CD8-positive, alpha-beta memory T cell (primary cell): ENCODE results near the gene RXFP1. TPM values are rescaled to one million over a fixed set of nuclear protein-coding genes. Genes with fewer than 3 reads are reported as not detected.
"Not testable (repeated sequence)": the region's sequence is repeated elsewhere in the genome, so short reads cannot be mapped to it uniquely, and the experiment has no call there.

Experiments
- CTCF ChIA-PET: fragments of 350-600 bp; sonication (Branson Sonifier 250); formaldehyde crosslinking; loops from one replicate; lab custom pipeline; 2021; ENCODE audit warnings: antibody characterized with exemption; lab: Charles Lee
- POLR2A ChIA-PET: fragments of 350-600 bp; sonication (Branson Sonifier 250); formaldehyde crosslinking; loops from one replicate; lab custom pipeline; 2021; ENCODE audit warnings: antibody characterized with exemption; lab: Charles Lee
- DNase-seq, 5 donors: peaks; one replicate each; pipeline versions ENCODE4 v3.0.0 to v3.0.0-alpha.2; 2020 to 2022; ENCODE audit warnings: mixed read lengths in 1 of 5
- H3K27ac ChIP-seq: one replicate; pipeline ENCODE4 v1.7.0; 2013; ENCODE audit warnings: low read depth, mild to moderate bottlenecking, low read length, moderate library complexity
- H3K27me3 ChIP-seq: 2 replicates; pipeline ENCODE4 v1.7.0; 2013; ENCODE audit warnings: low read length, mild to moderate bottlenecking; ENCODE audit not compliant: insufficient read depth, poor library complexity, severe bottlenecking
- H3K36me3 ChIP-seq: 2 replicates; pipeline ENCODE4 v1.7.0; 2013; ENCODE audit warnings: mild to moderate bottlenecking, low read length, moderate library complexity; ENCODE audit not compliant: insufficient read depth
- H3K4me1 ChIP-seq: 2 replicates; pipeline ENCODE4 v1.7.0; 2013; ENCODE audit warnings: mild to moderate bottlenecking, low read length, moderate library complexity; ENCODE audit not compliant: insufficient read depth
- H3K4me3 ChIP-seq: 2 replicates; pipeline ENCODE4 v1.7.0; 2013; ENCODE audit warnings: mild to moderate bottlenecking, low read length
- H3K9me3 ChIP-seq: 2 replicates; pipeline ENCODE4 v1.7.0; 2013; ENCODE audit warnings: mild to moderate bottlenecking, low read length
- H3K27ac Mint-ChIP-seq, 8 donors: one replicate each; pipeline ENCODE4 v1.8.0; 2020 to 2021; ENCODE audit warnings: mixed read lengths in 8 of 8, mild to moderate bottlenecking in 6 of 8, inconsistent platforms in 3 of 8, moderate library complexity in 3 of 8
- H3K27me3 Mint-ChIP-seq, 2 donors: one replicate each; pipeline ENCODE4 v1.8.0; 2020 to 2021; ENCODE audit warnings: mixed read lengths in 2 of 2, mild to moderate bottlenecking in 1 of 2, moderate library complexity in 1 of 2
- H3K36me3 Mint-ChIP-seq, 3 donors: one replicate each; pipeline ENCODE4 v1.8.0; 2020 to 2021; ENCODE audit warnings: mixed read lengths in 3 of 3, inconsistent platforms in 1 of 3, mild to moderate bottlenecking in 1 of 3
- H3K4me1 Mint-ChIP-seq, 3 donors: one replicate each; pipeline ENCODE4 v1.8.0; 2020 to 2021; ENCODE audit warnings: mixed read lengths in 3 of 3, inconsistent platforms in 1 of 3, mild to moderate bottlenecking in 1 of 3
- H3K4me3 Mint-ChIP-seq, 7 donors: one replicate each; pipeline ENCODE4 v1.8.0; 2020 to 2021; ENCODE audit warnings: mixed read lengths in 7 of 7, mild to moderate bottlenecking in 6 of 7, moderate library complexity in 4 of 7, inconsistent platforms in 2 of 7
- H3K9me3 Mint-ChIP-seq, 5 donors: one replicate each; pipeline ENCODE4 v1.8.0; 2020 to 2022; ENCODE audit warnings: mixed read lengths in 5 of 5, mild to moderate bottlenecking in 3 of 5, moderate library complexity in 2 of 5, inconsistent platforms in 1 of 5
- polyA plus RNA-seq: library from polyadenylated mRNA; unstranded; fragments of 300-500 nt; fragmentation: Illumina TruSeq; gene quantifications from one replicate; pipeline ENCODE4 v1.2.3, GENCODE V29; 2021
- total RNA-seq, 2 experiments: library from RNA; stranded (reverse); gene quantifications; one replicate each; pipeline ENCODE4 v1.2.3, GENCODE V29; 2021

The RXFP1 gene
- total and polyA plus RNA-seq, 3 experiments from 2014 or later, result not detected

DNA sequence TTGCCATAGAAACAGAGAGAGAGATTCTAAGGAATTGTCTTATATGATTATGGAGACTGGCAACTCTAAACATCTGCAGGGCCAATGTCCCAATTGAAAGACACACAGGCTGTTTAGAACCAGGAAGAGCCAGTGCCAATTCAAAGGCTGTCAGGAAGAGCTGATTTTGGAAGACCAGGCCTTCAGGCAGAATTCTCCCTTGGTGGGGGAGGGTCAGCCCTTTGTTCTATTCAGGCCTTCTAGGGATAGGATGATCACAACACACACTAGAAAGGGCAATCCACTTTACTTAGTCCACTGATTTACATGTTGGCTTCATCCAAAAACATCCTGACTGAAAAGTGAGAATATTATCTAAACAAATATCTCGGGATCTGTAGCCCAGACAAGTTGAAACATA, 134.8 kb downstream of the RXFP1 start:
- H3K27me3 Mint-ChIP-seq, result peaks cover 4 to 21% of the 10 kb centered on the region in 2 donors
- POLR2A ChIA-PET, result no interaction called here
- CTCF ChIA-PET, result no interaction called here

GRCh38 chr4:158657291-158657690, 135.6 kb downstream of the RXFP1 start:
- no peak overlapping the region for H3K4me3 Mint-ChIP-seq
- H3K36me3 Mint-ChIP-seq, result no peaks in the 10 kb centered on the region
- Histone ChIP-seq H3K27me3 (no peaks in the 10 kb centered on the region), H3K9me3 (no peaks in the 10 kb centered on the region), H3K27ac (no peak overlapping the region), H3K36me3 (no peaks in the 10 kb centered on the region), H3K4me1 (no peaks in the 10 kb centered on the region), H3K4me3 (no peak overlapping the region)
- H3K27ac Mint-ChIP-seq, result no peak overlapping the region
- peaks cover 6 to 9% (median 7%) of the 10 kb centered on the region in 3 donors for H3K4me1 Mint-ChIP-seq
- CTCF ChIA-PET, result no interaction called here
- peaks cover 3 to 21% of the 10 kb centered on the region in 2 donors for H3K27me3 Mint-ChIP-seq
- POLR2A ChIA-PET, result no interaction called here
- no peaks in the 10 kb centered on the region for H3K9me3 Mint-ChIP-seq
- no peak for DNase-seq

More for the DNA sequence above, 134.8 kb downstream of the RXFP1 start:
- Mint-ChIP-seq H3K4me3 (no peak overlapping the region), H3K9me3 (no peaks in the 10 kb centered on the region), H3K36me3 (no peaks in the 10 kb centered on the region), H3K4me1 (peaks cover 6 to 11% (median 8%) of the 10 kb centered on the region in 3 donors), H3K27ac (no peak overlapping the region)
- no peak overlapping the region for H3K4me3 ChIP-seq
- DNase-seq, result no peak
- H3K9me3 ChIP-seq, result no peaks in the 10 kb centered on the region
- no peak overlapping the region for H3K27ac ChIP-seq
- H3K27me3 ChIP-seq, result no peaks in the 10 kb centered on the region
- H3K4me1 ChIP-seq, result no peaks in the 10 kb centered on the region
- H3K36me3 ChIP-seq, result no peaks in the 10 kb centered on the region

GRCh38 chr4:158663255-158663654, 141.6 kb downstream of the RXFP1 start:
- H3K9me3 ChIP-seq, POLR2A ChIA-PET, H3K27ac ChIP-seq, H3K27ac Mint-ChIP-seq, DNase-seq, H3K36me3 ChIP-seq, H3K4me1 Mint-ChIP-seq, H3K4me3 Mint-ChIP-seq, H3K4me1 ChIP-seq, H3K9me3 Mint-ChIP-seq, H3K36me3 Mint-ChIP-seq, H3K27me3 ChIP-seq, H3K4me3 ChIP-seq, CTCF ChIA-PET: not testable (repeated sequence)
- H3K27me3 Mint-ChIP-seq, result peaks cover 3 to 13% of the 10 kb centered on the region in 2 donors

GRCh38 chr4:158663707-158664625, 142.3 kb downstream of the RXFP1 start:
- H3K27ac Mint-ChIP-seq, H3K4me1 Mint-ChIP-seq, H3K4me1 ChIP-seq, H3K36me3 Mint-ChIP-seq, H3K4me3 Mint-ChIP-seq, H3K4me3 ChIP-seq, H3K9me3 Mint-ChIP-seq, DNase-seq, CTCF ChIA-PET, H3K27ac ChIP-seq, POLR2A ChIA-PET, H3K9me3 ChIP-seq, H3K36me3 ChIP-seq, H3K27me3 ChIP-seq, H3K27me3 Mint-ChIP-seq: not testable (repeated sequence)

- Mint-ChIP-seq H3K27me3 (peaks cover 3% of the 10 kb centered on the region in 2 donors), H3K4me3 (no peak overlapping the region), H3K36me3 (no peaks in the 10 kb centered on the region), H3K9me3 (no peaks in the 10 kb centered on the region), H3K27ac (no peak overlapping the region), H3K4me1 (no peaks in the 10 kb centered on the region)
- CTCF ChIA-PET, result no interaction called here
- Histone ChIP-seq H3K4me3 (no peak overlapping the region), H3K27ac (no peak overlapping the region), H3K9me3 (no peaks in the 10 kb centered on the region), H3K36me3 (no peaks in the 10 kb centered on the region), H3K27me3 (no peaks in the 10 kb centered on the region), H3K4me1 (no peaks in the 10 kb centered on the region)
- POLR2A ChIA-PET, result no interaction called here
- DNase-seq, result no peak
Measured at GRCh38 chr4:158664806-158665205, 143.1 kb downstream of the RXFP1 start.

GRCh38 chr4:158666892-158667291, 145.2 kb downstream of the RXFP1 start:
- no peak for DNase-seq
- H3K27ac Mint-ChIP-seq, result no peak overlapping the region
- Histone ChIP-seq H3K9me3 (no peaks in the 10 kb centered on the region), H3K4me1 (peaks cover 7% of the 10 kb centered on the region), H3K27me3 (no peaks in the 10 kb centered on the region), H3K4me3 (no peak overlapping the region), H3K36me3 (no peaks in the 10 kb centered on the region), H3K27ac (no peak overlapping the region)
- peaks cover 0 to 1% of the 10 kb centered on the region in 2 donors for H3K27me3 Mint-ChIP-seq
- no peaks in the 10 kb centered on the region for H3K9me3 Mint-ChIP-seq
- peaks cover 0 to 7% (median 0%) of the 10 kb centered on the region in 3 donors for H3K36me3 Mint-ChIP-seq
- POLR2A ChIA-PET, result no interaction called here
- peaks cover 9 to 15% (median 12%) of the 10 kb centered on the region in 3 donors for H3K4me1 Mint-ChIP-seq
- CTCF ChIA-PET, result no interaction called here
- H3K4me3 Mint-ChIP-seq, result peak overlapping the region in 1 of 7 donors; percentile 14

DNA sequence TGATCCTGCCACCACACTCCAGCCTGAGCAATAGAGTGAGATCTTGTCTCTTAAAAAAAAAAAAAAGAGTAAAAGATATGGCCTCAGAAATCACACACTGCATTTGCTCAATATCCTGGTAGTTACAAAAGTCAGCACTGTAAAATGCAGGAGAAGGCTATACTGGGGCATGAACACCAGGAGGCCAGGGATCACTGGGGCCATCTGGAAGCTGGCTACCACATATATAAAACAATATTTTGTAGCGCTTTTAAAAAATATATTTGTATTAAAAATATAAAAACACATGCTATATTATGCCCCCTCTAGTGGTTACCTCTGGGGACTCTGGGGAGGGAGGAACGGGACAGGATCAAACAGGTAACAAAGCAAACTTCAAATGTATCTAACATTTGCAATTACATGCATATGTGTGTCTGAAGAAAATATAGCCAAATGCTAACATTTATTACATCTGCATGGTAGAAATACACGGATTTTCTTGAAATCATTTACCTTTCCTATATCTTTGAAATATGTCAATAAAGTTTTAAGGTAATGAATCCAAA, 146.0 kb downstream of the RXFP1 start:
- CTCF ChIA-PET, result no interaction called here
- H3K36me3 ChIP-seq, result no peaks in the 10 kb centered on the region
- H3K4me3 ChIP-seq, result no peak overlapping the region
- H3K27ac ChIP-seq, result no peak overlapping the region
- peaks cover 0 to 11% (median 0%) of the 10 kb centered on the region in 3 donors for H3K36me3 Mint-ChIP-seq
- H3K27me3 ChIP-seq, result no peaks in the 10 kb centered on the region
- H3K4me1 Mint-ChIP-seq, result peaks cover 16 to 23% (median 19%) of the 10 kb centered on the region in 3 donors
- H3K9me3 ChIP-seq, result no peaks in the 10 kb centered on the region
- DNase-seq, result peak in 3 of 5 donors; percentile 2 to 21 (median 7)
- no peaks in the 10 kb centered on the region for H3K9me3 Mint-ChIP-seq
- no peak overlapping the region for H3K4me3 Mint-ChIP-seq
- H3K27me3 Mint-ChIP-seq, result peaks cover 0 to 3% of the 10 kb centered on the region in 2 donors
- POLR2A ChIA-PET, result no interaction called here
- H3K4me1 ChIP-seq, result peaks cover 9% of the 10 kb centered on the region
- H3K27ac Mint-ChIP-seq, result peak overlapping the region in 1 of 8 donors; percentile 12

DNA sequence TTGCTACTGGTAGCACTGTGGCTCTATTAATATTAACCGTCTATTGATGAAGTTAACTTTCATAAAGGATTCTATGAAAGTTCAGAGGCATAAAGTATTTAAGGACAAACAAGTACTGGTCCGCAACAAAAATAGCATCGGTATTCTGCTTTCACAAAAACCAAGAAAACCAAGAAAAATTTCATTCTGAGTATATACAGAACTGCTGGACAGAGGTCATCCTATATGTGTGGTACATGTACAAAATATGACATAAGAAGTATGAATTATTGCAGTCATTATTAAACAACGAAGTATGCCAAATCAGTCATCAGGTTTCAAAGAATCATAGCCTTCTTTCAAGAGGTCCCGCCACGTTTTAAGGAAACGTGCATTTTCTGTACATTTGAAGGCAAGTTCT, 147.6 kb downstream of the RXFP1 start:
- Mint-ChIP-seq H3K27me3 (peaks cover 0 to 3% of the 10 kb centered on the region in 2 donors), H3K36me3 (peaks cover 0 to 11% (median 0%) of the 10 kb centered on the region in 3 donors), H3K9me3 (no peaks in the 10 kb centered on the region), H3K4me3 (peak overlapping the region in 2 of 7 donors; percentile 2 to 82), H3K27ac (peak overlapping the region in 1 of 8 donors; percentile 31), H3K4me1 (peaks cover 20 to 30% (median 21%) of the 10 kb centered on the region in 3 donors)
- CTCF ChIA-PET, result interaction anchor here (0.6 to 1.6 kb wide), 3 partner anchors 12 to 14 kb away, joined by 3 to 4 read pairs (median 3); no protein-coding TSS in a partner anchor
- peaks cover 15% of the 10 kb centered on the region for H3K4me1 ChIP-seq
- POLR2A ChIA-PET, result no interaction called here
- no peaks in the 10 kb centered on the region for H3K27me3 ChIP-seq
- H3K4me3 ChIP-seq, result no peak overlapping the region
- no peak for DNase-seq
- no peak overlapping the region for H3K27ac ChIP-seq
- H3K9me3 ChIP-seq, result no peaks in the 10 kb centered on the region
- no peaks in the 10 kb centered on the region for H3K36me3 ChIP-seq
